ENCODE data around the gene CNIH3.
"Not testable (repeated sequence)": the region's sequence is repeated elsewhere in the genome, so short reads cannot be mapped to it uniquely, and the experiment has no call there.

The CNIH3 gene

DNA sequence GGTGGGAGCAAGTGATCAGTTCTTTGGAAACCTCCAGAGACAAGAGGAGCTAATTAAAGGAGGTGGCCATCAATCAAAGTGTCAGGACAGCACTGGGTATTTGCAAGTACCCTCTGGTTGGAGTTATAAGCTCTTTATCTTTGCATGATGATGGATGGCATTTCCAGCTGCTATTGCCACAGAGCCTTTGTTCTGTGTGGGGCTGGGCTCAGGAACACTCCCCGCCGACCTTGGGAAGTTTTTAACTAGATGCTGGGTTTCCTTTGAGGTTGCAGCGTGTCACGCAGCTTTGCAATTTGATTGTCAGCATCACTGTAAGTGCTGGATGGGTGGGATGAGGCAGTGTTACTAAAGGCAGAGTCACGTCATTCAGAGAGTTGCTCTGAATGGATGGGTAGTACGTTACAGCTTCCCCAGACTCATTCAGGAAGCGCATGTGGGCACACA is 68.9 kb downstream of the CNIH3 start:
- H2AFZ ChIP-seq (ENCODE audit: low read length) = no peak overlapping the region
- H3K27ac ChIP-seq (ENCODE audit: low read depth, low read length, poor library complexity, severe bottlenecking) = no peak overlapping the region
- H3K4me2 ChIP-seq (ENCODE audit: low read length) = no peak overlapping the region
- H3K79me2 ChIP-seq (ENCODE audit: insufficient read depth, low read length) = no peaks in the 10 kb centered on the region
- H3K9me3 ChIP-seq (ENCODE audit: low read length) = no peaks in the 10 kb centered on the region
- H3K36me3 ChIP-seq (ENCODE audit: insufficient read depth, low read length) = no peaks in the 10 kb centered on the region
- TF ChIP-seq EZH2 (IDR thresholded peaks at IDR 0.05; ENCODE audit: borderline replicate concordance, low read length) = no peak
- TF ChIP-seq, protein P1, sequence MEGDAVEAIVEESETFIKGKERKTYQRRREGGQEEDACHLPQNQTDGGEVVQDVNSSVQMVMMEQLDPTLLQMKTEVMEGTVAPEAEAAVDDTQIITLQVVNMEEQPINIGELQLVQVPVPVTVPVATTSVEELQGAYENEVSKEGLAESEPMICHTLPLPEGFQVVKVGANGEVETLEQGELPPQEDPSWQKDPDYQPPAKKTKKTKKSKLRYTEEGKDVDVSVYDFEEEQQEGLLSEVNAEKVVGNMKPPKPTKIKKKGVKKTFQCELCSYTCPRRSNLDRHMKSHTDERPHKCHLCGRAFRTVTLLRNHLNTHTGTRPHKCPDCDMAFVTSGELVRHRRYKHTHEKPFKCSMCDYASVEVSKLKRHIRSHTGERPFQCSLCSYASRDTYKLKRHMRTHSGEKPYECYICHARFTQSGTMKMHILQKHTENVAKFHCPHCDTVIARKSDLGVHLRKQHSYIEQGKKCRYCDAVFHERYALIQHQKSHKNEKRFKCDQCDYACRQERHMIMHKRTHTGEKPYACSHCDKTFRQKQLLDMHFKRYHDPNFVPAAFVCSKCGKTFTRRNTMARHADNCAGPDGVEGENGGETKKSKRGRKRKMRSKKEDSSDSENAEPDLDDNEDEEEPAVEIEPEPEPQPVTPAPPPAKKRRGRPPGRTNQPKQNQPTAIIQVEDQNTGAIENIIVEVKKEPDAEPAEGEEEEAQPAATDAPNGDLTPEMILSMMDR (IDR thresholded peaks at IDR 0.05; ENCODE audit: low read length) = no peak
- H3K9me2 ChIP-seq (ENCODE audit: low read depth, low read length) = no peaks in the 10 kb centered on the region
- H3F3A ChIP-seq (ENCODE audit: insufficient read depth, low read length) = no peaks in the 10 kb centered on the region
- H4K20me1 ChIP-seq (ENCODE audit: insufficient read depth, low read length) = no peaks in the 10 kb centered on the region
- H3K27me3 ChIP-seq (ENCODE audit: insufficient read depth, low read length) = no peaks in the 10 kb centered on the region
- H3K4me3 ChIP-seq (ENCODE audit: low read depth, low read length, poor library complexity, severe bottlenecking) = no peak overlapping the region
- no peak overlapping the region for H3K9ac ChIP-seq (ENCODE audit: low read length)
- H3K4me1 ChIP-seq (ENCODE audit: insufficient read depth, low read length, severe bottlenecking) = no peaks in the 10 kb centered on the region

DNA sequence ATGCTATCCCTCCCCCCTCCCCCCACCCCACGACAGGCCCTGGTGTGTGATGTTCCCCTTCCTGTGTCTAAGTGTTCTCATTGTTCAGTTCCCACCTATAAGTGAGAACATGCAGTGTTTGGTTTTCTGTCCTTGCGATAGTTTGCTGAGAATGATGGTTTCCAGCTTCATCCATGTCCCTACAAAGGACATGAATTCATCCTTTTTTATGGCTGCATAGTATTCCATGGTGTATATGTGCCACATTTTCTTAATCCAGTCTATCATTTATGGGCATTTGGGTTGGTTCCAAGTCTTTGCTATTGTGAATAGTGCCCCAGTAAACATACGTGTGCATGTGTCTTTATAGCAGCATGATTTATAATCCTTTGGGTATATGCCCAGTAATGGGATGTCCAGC is 70.0 kb downstream of the CNIH3 start:
- H3K27ac ChIP-seq (ENCODE audit: low read depth, low read length, poor library complexity, severe bottlenecking); H3K4me1 ChIP-seq (ENCODE audit: insufficient read depth, low read length, severe bottlenecking); H3K27me3 ChIP-seq (ENCODE audit: insufficient read depth, low read length); H3K4me3 ChIP-seq (ENCODE audit: low read depth, low read length, poor library complexity, severe bottlenecking); H3K79me2 ChIP-seq (ENCODE audit: insufficient read depth, low read length); H3K9me3 ChIP-seq (ENCODE audit: low read length); H3K9ac ChIP-seq (ENCODE audit: low read length); H3K4me2 ChIP-seq (ENCODE audit: low read length); H2AFZ ChIP-seq (ENCODE audit: low read length); H3K36me3 ChIP-seq (ENCODE audit: insufficient read depth, low read length); H4K20me1 ChIP-seq (ENCODE audit: insufficient read depth, low read length); H3K9me2 ChIP-seq (ENCODE audit: low read depth, low read length); H3F3A ChIP-seq (ENCODE audit: insufficient read depth, low read length): not testable (repeated sequence)

DNA sequence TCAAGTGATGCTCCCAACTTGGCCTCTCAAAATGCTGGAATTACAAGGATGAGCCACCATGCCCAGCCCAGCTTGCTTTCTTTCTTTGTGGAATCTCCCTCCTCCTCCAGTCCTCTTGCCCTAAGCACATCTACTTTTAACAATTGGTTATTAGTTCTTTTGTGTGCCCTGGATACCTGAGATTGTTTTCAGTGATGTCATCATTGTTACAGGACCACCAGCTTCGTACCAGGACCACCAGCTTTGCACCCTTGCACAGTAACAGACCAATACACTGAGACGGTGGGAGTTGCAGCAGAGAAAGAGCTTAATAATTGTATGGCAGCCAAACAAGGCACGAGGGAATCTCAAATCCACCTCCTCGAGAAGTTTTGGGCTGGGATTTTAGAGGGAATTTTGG is 71.3 kb downstream of the CNIH3 start:
- Histone ChIP-seq H3K4me1 (ENCODE audit: insufficient read depth, low read length, severe bottlenecking) (no peaks in the 10 kb centered on the region), H3K27ac (ENCODE audit: low read depth, low read length, poor library complexity, severe bottlenecking) (no peak overlapping the region), H4K20me1 (ENCODE audit: insufficient read depth, low read length) (no peaks in the 10 kb centered on the region), H3K79me2 (ENCODE audit: insufficient read depth, low read length) (no peaks in the 10 kb centered on the region), H3K9me2 (ENCODE audit: low read depth, low read length) (no peaks in the 10 kb centered on the region), H3K9me3 (ENCODE audit: low read length) (no peaks in the 10 kb centered on the region), H3K27me3 (ENCODE audit: insufficient read depth, low read length) (no peaks in the 10 kb centered on the region), H2AFZ (ENCODE audit: low read length) (no peak overlapping the region), H3F3A (ENCODE audit: insufficient read depth, low read length) (no peaks in the 10 kb centered on the region), H3K4me3 (ENCODE audit: low read depth, low read length, poor library complexity, severe bottlenecking) (no peak overlapping the region), H3K36me3 (ENCODE audit: insufficient read depth, low read length) (no peaks in the 10 kb centered on the region), H3K9ac (ENCODE audit: low read length) (no peak overlapping the region), H3K4me2 (ENCODE audit: low read length) (no peak overlapping the region)
- TF ChIP-seq EZH2 (IDR thresholded peaks at IDR 0.05; ENCODE audit: borderline replicate concordance, low read length) = no peak
- TF ChIP-seq, protein P1 (IDR thresholded peaks at IDR 0.05; ENCODE audit: low read length) = no peak

DNA sequence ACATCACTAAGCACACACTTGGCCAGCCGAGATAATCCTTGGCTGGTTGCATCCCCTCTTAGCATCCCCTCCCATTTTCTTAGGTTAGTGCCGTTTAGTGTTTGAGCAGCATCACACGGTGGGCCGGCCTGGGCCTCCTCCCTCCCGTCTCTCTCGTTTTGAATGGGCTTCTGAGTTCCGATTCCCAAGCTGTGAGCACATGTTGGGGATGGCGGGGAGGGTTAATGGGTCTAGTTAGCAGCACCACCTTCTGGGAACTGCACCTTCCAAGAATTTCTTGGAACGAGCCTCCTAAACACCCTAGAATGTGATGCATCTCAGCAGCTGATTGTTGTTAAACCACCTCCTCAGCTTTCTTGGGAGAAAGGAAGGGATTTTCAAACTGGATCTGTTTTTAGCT is 73.3 kb downstream of the CNIH3 start:
- Histone ChIP-seq H3K36me3 (ENCODE audit: insufficient read depth, low read length) (no peaks in the 10 kb centered on the region), H3F3A (ENCODE audit: insufficient read depth, low read length) (no peaks in the 10 kb centered on the region), H4K20me1 (ENCODE audit: insufficient read depth, low read length) (no peaks in the 10 kb centered on the region), H3K4me2 (ENCODE audit: low read length) (no peak overlapping the region), H3K9ac (ENCODE audit: low read length) (no peak overlapping the region), H3K27me3 (ENCODE audit: insufficient read depth, low read length) (peaks cover 4% of the 10 kb centered on the region; the same call in 1 of the 2 replicates), H3K27ac (ENCODE audit: low read depth, low read length, poor library complexity, severe bottlenecking) (no peak overlapping the region), H2AFZ (ENCODE audit: low read length) (no peak overlapping the region), H3K4me3 (ENCODE audit: low read depth, low read length, poor library complexity, severe bottlenecking) (no peak overlapping the region), H3K4me1 (ENCODE audit: insufficient read depth, low read length, severe bottlenecking) (no peaks in the 10 kb centered on the region), H3K9me3 (ENCODE audit: low read length) (no peaks in the 10 kb centered on the region), H3K79me2 (ENCODE audit: insufficient read depth, low read length) (no peaks in the 10 kb centered on the region), H3K9me2 (ENCODE audit: low read depth, low read length) (no peaks in the 10 kb centered on the region)
- no peak for TF ChIP-seq EZH2 (IDR thresholded peaks at IDR 0.05; ENCODE audit: borderline replicate concordance, low read length)
- TF ChIP-seq, protein P1 (IDR thresholded peaks at IDR 0.05; ENCODE audit: low read length) = no peak

All from OCI-LY1 (cell line).